ENCODE measurements around the gene AMHR2. TPM values are rescaled to one million over a fixed set of nuclear protein-coding genes. Genes with fewer than 3 reads are reported as not detected.

Gene AMHR2
- total and polyA plus RNA-seq, 4 donors, result 0.23 to 0.61 (median 0.50) TPM; not detected in 1

- Histone ChIP-seq H3K36me3 (ENCODE audit: control insufficient read depth, insufficient read depth, low read length) (peaks cover 64% of the 10 kb centered on the region), H3K4me1 (ENCODE audit: control insufficient read depth, insufficient read depth, low read length) (no peaks in the 10 kb centered on the region), H3K9me3 (ENCODE audit: control insufficient read depth, insufficient read depth, low read length) (no peaks in the 10 kb centered on the region), H3K4me3 (ENCODE audit: low read depth, low read length) (no peak overlapping the region), H3K27ac (ENCODE audit: low read depth, low read length) (no peak overlapping the region), H3K27me3 (ENCODE audit: control insufficient read depth, insufficient read depth, low read length) (no peaks in the 10 kb centered on the region)
- no CpG with 5 or more reads among the region's 3 CpGs for WGBS (ENCODE audit: insufficient coverage)
- DNase-seq (ENCODE audit: low read depth in 4 of 6, low spot score in 6 of 6), result no peak
Observed at GRCh38 chr12:53462935-53463334, 39.3 kb downstream of the AMHR2 start.

DNA sequence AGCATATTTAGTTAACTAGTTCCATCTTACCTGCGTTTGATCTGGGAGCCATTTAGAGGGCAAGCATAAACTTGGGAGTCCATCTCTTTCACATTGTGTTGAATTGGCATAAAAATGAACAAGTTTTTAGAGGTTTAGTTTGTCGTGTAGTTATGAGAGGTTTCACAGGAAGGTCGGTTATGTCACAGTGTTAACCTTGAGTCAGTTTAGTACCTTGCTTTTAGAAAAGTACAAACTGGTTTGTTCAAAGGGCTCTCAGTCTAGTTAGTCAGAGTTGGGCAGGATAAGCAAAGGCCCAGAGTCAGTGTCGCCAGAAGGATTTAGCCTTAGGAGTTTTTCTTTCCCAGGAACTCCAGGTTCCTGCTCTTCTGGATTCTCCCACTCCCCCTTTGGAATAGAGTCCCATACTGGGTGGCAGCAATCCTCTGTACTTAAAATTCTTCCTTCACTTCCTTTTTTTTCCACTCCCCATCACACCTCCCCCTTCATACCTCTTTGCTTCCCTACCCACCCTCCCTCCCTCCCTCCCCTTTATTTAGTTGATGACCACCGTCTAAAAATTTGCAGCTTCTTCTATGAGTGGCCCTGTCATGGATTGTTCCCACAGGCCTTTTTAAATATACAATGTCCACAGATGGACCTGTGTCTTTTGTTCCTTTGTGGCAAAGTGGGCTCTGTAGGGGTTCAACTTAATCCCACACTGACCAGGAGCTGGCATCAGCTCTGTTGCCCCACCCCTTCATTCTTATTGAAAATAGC is 40.3 kb downstream of the AMHR2 start:
- WGBS (ENCODE audit: insufficient coverage), result 83% methylated on average over 4 of the region's 5 CpGs
- H3K27ac ChIP-seq (ENCODE audit: low read depth, low read length), result no peak overlapping the region

DNA sequence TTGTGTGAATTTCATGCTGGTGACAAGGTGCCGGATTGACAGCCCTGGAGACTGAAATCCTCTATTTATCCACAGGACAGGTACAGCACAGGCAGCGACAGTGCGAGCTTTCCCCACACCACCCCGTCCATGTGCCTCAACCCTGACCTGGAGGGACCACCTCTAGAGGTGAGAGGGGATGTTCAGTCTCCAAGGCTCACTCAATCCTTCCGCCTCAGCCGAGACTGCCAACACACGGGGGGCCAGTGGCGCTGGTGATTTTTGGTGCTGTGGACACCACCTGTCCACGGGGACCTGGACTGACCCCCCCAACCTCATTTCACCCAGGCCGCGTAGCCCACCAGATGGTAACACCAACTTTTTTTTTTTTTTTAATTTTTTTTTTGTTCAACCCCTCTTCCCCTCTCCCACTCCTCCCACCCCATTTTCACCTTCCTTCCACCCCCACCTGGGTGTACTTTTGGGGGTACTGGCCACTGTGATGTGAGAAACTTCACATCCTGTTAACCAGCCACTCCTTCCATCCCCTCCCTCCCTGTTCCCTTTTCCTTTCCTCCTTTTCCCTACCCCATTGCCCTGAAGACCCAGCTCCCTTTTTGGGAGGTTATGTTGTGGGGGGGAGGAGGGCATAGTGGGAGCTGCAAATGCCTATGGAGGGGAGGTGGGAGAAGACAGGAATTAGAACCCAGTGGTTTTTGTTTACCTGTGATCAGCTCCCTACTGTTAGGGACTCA is 41.2 kb downstream of the AMHR2 start:
- peaks cover 68% of the 10 kb centered on the region for H3K36me3 ChIP-seq (ENCODE audit: control insufficient read depth, insufficient read depth, low read length)
- H3K4me1 ChIP-seq (ENCODE audit: control insufficient read depth, insufficient read depth, low read length), result no peaks in the 10 kb centered on the region
- no peak overlapping the region for H3K27ac ChIP-seq (ENCODE audit: low read depth, low read length)
- no peak for DNase-seq (ENCODE audit: low read depth in 4 of 6, low spot score in 6 of 6)
- no peak overlapping the region for H3K4me3 ChIP-seq (ENCODE audit: low read depth, low read length)
- H3K9me3 ChIP-seq (ENCODE audit: control insufficient read depth, insufficient read depth, low read length), result no peaks in the 10 kb centered on the region
- 85% methylated on average over 5 of the region's 11 CpGs for WGBS (ENCODE audit: insufficient coverage)
- H3K27me3 ChIP-seq (ENCODE audit: control insufficient read depth, insufficient read depth, low read length), result no peaks in the 10 kb centered on the region

More for the DNA sequence above, 40.3 kb downstream of the AMHR2 start:
- H3K36me3 ChIP-seq (ENCODE audit: control insufficient read depth, insufficient read depth, low read length), result peaks cover 65% of the 10 kb centered on the region
- no peak overlapping the region for H3K4me3 ChIP-seq (ENCODE audit: low read depth, low read length)
- no peaks in the 10 kb centered on the region for H3K9me3 ChIP-seq (ENCODE audit: control insufficient read depth, insufficient read depth, low read length)
- H3K27me3 ChIP-seq (ENCODE audit: control insufficient read depth, insufficient read depth, low read length), result no peaks in the 10 kb centered on the region
- no peak for DNase-seq (ENCODE audit: low read depth in 4 of 6, low spot score in 6 of 6)
- no peaks in the 10 kb centered on the region for H3K4me1 ChIP-seq (ENCODE audit: control insufficient read depth, insufficient read depth, low read length)

DNA sequence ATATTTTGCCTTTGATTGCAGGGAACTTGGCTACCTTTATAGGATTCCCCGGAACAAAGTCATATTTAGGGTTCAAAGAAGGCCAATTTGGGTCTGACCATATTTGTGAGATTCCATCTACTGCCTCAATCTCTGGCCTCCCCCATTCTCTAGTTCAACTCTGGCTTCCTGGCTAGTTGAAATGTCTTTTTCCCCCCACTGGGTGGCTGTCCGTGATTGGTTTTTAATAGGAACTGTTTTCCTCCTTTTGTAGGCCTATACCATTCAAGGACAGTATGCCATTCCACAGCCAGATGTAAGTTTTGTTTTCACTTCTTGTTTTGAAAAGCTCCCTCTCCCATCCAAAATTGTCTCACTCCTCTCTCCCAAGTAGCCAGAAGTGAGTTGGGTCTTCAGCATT is 42.0 kb downstream of the AMHR2 start:
- Histone ChIP-seq H3K36me3 (ENCODE audit: control insufficient read depth, insufficient read depth, low read length) (peaks cover 68% of the 10 kb centered on the region), H3K4me3 (ENCODE audit: low read depth, low read length) (no peak overlapping the region), H3K27ac (ENCODE audit: low read depth, low read length) (no peak overlapping the region), H3K27me3 (ENCODE audit: control insufficient read depth, insufficient read depth, low read length) (no peaks in the 10 kb centered on the region), H3K9me3 (ENCODE audit: control insufficient read depth, insufficient read depth, low read length) (no peaks in the 10 kb centered on the region), H3K4me1 (ENCODE audit: control insufficient read depth, insufficient read depth, low read length) (no peaks in the 10 kb centered on the region)
- DNase-seq (ENCODE audit: low read depth in 4 of 6, low spot score in 6 of 6), result no peak
- WGBS (ENCODE audit: insufficient coverage), result no CpG with 5 or more reads among the region's 2 CpGs

DNA sequence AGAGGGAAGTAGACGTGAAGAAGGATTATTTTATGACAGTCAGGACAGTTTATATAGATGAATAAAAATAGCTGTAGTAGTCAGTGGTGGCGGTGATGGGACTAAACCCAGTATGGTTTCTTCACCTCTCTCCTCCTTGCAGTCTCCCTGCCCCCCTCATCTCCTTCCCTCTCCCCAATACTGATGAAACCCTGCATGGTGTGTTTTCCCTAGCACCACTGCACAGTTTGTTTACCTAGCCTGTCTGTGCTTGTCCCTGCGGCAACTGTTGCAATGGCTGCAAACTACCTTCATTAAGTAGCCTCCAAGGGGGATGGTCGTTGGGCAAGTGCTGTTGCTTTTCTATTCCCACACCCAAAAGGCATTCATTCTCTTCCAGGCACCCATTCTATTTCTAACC is 43.0 kb downstream of the AMHR2 start:
- H3K4me1 ChIP-seq (ENCODE audit: control insufficient read depth, insufficient read depth, low read length), result no peaks in the 10 kb centered on the region
- DNase-seq (ENCODE audit: low read depth in 4 of 6, low spot score in 6 of 6), result no peak
- WGBS (ENCODE audit: insufficient coverage), result 63% methylated on average over 3 of the region's 4 CpGs
- H3K36me3 ChIP-seq (ENCODE audit: control insufficient read depth, insufficient read depth, low read length), result peaks cover 67% of the 10 kb centered on the region
- no peaks in the 10 kb centered on the region for H3K9me3 ChIP-seq (ENCODE audit: control insufficient read depth, insufficient read depth, low read length)
- H3K27ac ChIP-seq (ENCODE audit: low read depth, low read length), result no peak overlapping the region
- no peaks in the 10 kb centered on the region for H3K27me3 ChIP-seq (ENCODE audit: control insufficient read depth, insufficient read depth, low read length)
- no peak overlapping the region for H3K4me3 ChIP-seq (ENCODE audit: low read depth, low read length)

GRCh38 chr12:53467082-53467481 is 43.4 kb downstream of the AMHR2 start:
- 100% methylated on average over 2 of the region's 5 CpGs for WGBS (ENCODE audit: insufficient coverage)
- no peak for DNase-seq (ENCODE audit: low read depth in 4 of 6, low spot score in 6 of 6)

DNA sequence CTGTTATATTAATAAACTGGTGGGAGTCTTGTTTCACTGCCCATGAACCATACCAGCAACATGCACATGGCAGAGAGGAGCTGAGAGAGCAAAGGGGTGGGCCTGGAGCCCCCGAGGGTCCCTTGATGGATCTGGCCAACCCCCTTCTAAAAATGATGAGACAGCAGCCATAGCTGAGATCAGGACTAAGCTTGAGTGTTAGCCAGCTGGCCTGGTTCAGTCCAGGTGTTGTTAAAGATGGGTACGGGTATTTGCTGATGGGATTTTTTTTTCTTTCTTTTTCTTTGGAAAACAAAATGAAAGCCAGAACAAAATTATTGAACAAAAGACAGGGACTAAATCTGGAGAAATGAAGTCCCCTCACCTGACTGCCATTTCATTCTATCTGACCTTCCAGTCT is 44.2 kb downstream of the AMHR2 start:
- Histone ChIP-seq H3K9me3 (ENCODE audit: control insufficient read depth, insufficient read depth, low read length) (no peaks in the 10 kb centered on the region), H3K27me3 (ENCODE audit: control insufficient read depth, insufficient read depth, low read length) (no peaks in the 10 kb centered on the region), H3K4me1 (ENCODE audit: control insufficient read depth, insufficient read depth, low read length) (no peaks in the 10 kb centered on the region), H3K36me3 (ENCODE audit: control insufficient read depth, insufficient read depth, low read length) (peaks cover 64% of the 10 kb centered on the region), H3K4me3 (ENCODE audit: low read depth, low read length) (no peak overlapping the region), H3K27ac (ENCODE audit: low read depth, low read length) (no peak overlapping the region)
- no peak for DNase-seq (ENCODE audit: low read depth in 4 of 6, low spot score in 6 of 6)
- WGBS (ENCODE audit: insufficient coverage), result 100% methylated on average over 1 of the region's 2 CpGs

More at GRCh38 chr12:53467082-53467481, 43.4 kb downstream of the AMHR2 start:
- Histone ChIP-seq H3K4me1 (ENCODE audit: control insufficient read depth, insufficient read depth, low read length) (no peaks in the 10 kb centered on the region), H3K9me3 (ENCODE audit: control insufficient read depth, insufficient read depth, low read length) (no peaks in the 10 kb centered on the region), H3K4me3 (ENCODE audit: low read depth, low read length) (no peak overlapping the region), H3K27me3 (ENCODE audit: control insufficient read depth, insufficient read depth, low read length) (no peaks in the 10 kb centered on the region), H3K27ac (ENCODE audit: low read depth, low read length) (no peak overlapping the region), H3K36me3 (ENCODE audit: control insufficient read depth, insufficient read depth, low read length) (peaks cover 69% of the 10 kb centered on the region)

- H3K27me3 ChIP-seq (ENCODE audit: control insufficient read depth, insufficient read depth, low read length), result no peaks in the 10 kb centered on the region
- H3K36me3 ChIP-seq (ENCODE audit: control insufficient read depth, insufficient read depth, low read length), result peaks cover 66% of the 10 kb centered on the region
- H3K27ac ChIP-seq (ENCODE audit: low read depth, low read length), result no peak overlapping the region
- no peaks in the 10 kb centered on the region for H3K9me3 ChIP-seq (ENCODE audit: control insufficient read depth, insufficient read depth, low read length)
- WGBS (ENCODE audit: insufficient coverage), result 83% methylated on average over 1 of the region's 1 CpG
- DNase-seq (ENCODE audit: low read depth in 4 of 6, low spot score in 6 of 6), result no peak
- H3K4me3 ChIP-seq (ENCODE audit: low read depth, low read length), result no peak overlapping the region
- H3K4me1 ChIP-seq (ENCODE audit: control insufficient read depth, insufficient read depth, low read length), result no peaks in the 10 kb centered on the region
Observed at GRCh38 chr12:53468282-53468681, 44.6 kb downstream of the AMHR2 start.

DNA sequence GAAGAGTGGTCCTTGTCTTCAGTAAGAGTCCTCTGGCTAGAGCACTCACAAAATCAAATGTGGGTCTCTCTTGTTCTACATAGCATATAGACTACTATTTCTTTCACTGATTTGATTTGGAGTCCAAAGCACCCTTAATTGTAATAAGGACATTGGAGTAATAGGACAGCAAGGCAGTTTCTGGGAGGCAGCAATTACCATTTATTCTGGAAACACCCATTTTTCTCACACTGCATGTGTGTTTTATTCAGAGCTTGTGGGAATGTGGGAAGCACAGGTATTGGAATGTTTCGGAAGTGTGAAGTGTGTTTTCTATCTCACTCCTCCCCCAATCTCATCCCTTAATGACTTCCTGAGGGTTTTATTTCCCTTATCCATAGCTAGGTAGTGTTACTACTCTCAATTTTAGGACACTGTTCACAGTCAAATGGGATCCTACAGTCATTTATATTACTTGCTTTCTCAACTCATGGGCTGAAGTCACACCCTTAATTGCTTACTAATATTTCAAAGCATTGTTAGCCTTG is 48.5 kb downstream of the AMHR2 start:
- no peaks in the 10 kb centered on the region for H3K27me3 ChIP-seq (ENCODE audit: control insufficient read depth, insufficient read depth, low read length)
- DNase-seq (ENCODE audit: low read depth in 4 of 6, low spot score in 6 of 6), result no peak
- H3K27ac ChIP-seq (ENCODE audit: low read depth, low read length), result no peak overlapping the region
- WGBS (ENCODE audit: insufficient coverage), result no CpG with 5 or more reads among the region's 1 CpG
- no peaks in the 10 kb centered on the region for H3K4me1 ChIP-seq (ENCODE audit: control insufficient read depth, insufficient read depth, low read length)
- H3K9me3 ChIP-seq (ENCODE audit: control insufficient read depth, insufficient read depth, low read length), result no peaks in the 10 kb centered on the region
- peaks cover 73% of the 10 kb centered on the region for H3K36me3 ChIP-seq (ENCODE audit: control insufficient read depth, insufficient read depth, low read length)
- no peak overlapping the region for H3K4me3 ChIP-seq (ENCODE audit: low read depth, low read length)

Data from spinal cord (tissue), 10 donors.